Effector memory CD4-positive, alpha-beta T cell (primary cell): ENCODE results near the gene OR2T27.
A peak's percentile ranks its signal among the peaks of the same experiment; 100 is the strongest.

ENCODE experiments used
- DNase-seq, 3 donors: peaks; one replicate each; pipeline ENCODE4 v3.0.0-alpha.2; 2020
- H3K27ac ChIP-seq: 2 replicates; pipeline ENCODE4 v1.7.0; 2013; ENCODE audit warnings: mild to moderate bottlenecking, low read length, moderate library complexity; ENCODE audit not compliant: insufficient read depth, poor library complexity, severe bottlenecking
- H3K27me3 ChIP-seq: replicated peaks from 2 replicates; pipeline ENCODE4 v1.7.0; 2013; ENCODE audit warnings: mild to moderate bottlenecking, low read length; ENCODE audit not compliant: insufficient read depth, control insufficient read depth, poor library complexity, severe bottlenecking
- H3K36me3 ChIP-seq: 2 replicates; pipeline ENCODE4 v1.7.0; 2013; ENCODE audit warnings: mild to moderate bottlenecking, low read length, moderate library complexity; ENCODE audit not compliant: control insufficient read depth, insufficient read depth
- H3K4me1 ChIP-seq: 2 replicates; pipeline ENCODE4 v1.7.0; 2013; ENCODE audit warnings: low read length, mild to moderate bottlenecking; ENCODE audit not compliant: control insufficient read depth, insufficient read depth, poor library complexity, severe bottlenecking
- H3K4me3 ChIP-seq: 2 replicates; pipeline ENCODE4 v1.7.0; 2013; ENCODE audit warnings: low read length, low read depth, mild to moderate bottlenecking; ENCODE audit not compliant: insufficient read depth, poor library complexity, severe bottlenecking
- H3K9me3 ChIP-seq: 2 replicates; pipeline ENCODE4 v1.7.0; 2013; ENCODE audit warnings: mild to moderate bottlenecking, low read length, moderate library complexity; ENCODE audit not compliant: control insufficient read depth

OR2T27 gene

DNA sequence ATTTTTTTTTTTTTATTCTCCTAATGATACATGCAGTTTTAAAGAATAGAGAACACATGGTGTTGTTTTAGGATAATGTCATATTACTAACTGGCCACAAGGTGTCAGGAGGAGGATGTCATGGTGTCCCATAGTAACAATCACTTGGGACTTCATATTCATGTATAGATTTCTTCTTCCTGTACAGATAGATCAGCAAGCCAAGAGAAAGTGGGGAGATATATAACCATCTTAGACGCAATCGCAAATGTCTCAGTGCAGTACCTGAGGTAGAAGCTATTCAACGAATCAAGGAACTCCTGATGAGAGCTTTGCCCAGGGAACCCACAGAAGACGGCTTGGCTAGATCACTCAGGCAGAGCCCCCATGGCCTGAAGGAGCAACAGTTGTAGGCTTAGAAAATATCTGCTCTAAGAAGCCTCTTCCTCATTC is 32.7 kb downstream of the OR2T27 start:
- no peaks in the 10 kb centered on the region for H3K27me3 ChIP-seq
- no peaks in the 10 kb centered on the region for H3K4me1 ChIP-seq
- H3K4me3 ChIP-seq = no peak overlapping the region
- DNase-seq = no peak
- no peaks in the 10 kb centered on the region for H3K36me3 ChIP-seq
- H3K27ac ChIP-seq = no peak overlapping the region
- H3K9me3 ChIP-seq = no peaks in the 10 kb centered on the region

- Histone ChIP-seq H3K4me1 (no peaks in the 10 kb centered on the region), H3K27ac (no peak overlapping the region), H3K4me3 (no peak overlapping the region), H3K36me3 (no peaks in the 10 kb centered on the region), H3K9me3 (no peaks in the 10 kb centered on the region), H3K27me3 (no peaks in the 10 kb centered on the region)
- no peak for DNase-seq
Observed at GRCh38 chr1:248621770-248622169, 33.6 kb downstream of the OR2T27 start.

- H3K27me3 ChIP-seq = no peaks in the 10 kb centered on the region
- no peaks in the 10 kb centered on the region for H3K4me1 ChIP-seq
- no peaks in the 10 kb centered on the region for H3K9me3 ChIP-seq
- no peak overlapping the region for H3K27ac ChIP-seq
- peak in 1 of 3 donors; percentile 7 for DNase-seq
- no peaks in the 10 kb centered on the region for H3K36me3 ChIP-seq
- H3K4me3 ChIP-seq = no peak overlapping the region
Observed at GRCh38 chr1:248618878-248619277, 36.5 kb downstream of the OR2T27 start.

GRCh38 chr1:248618119-248618518 is 37.2 kb downstream of the OR2T27 start:
- H3K4me1 ChIP-seq = no peaks in the 10 kb centered on the region
- H3K9me3 ChIP-seq = no peaks in the 10 kb centered on the region
- H3K27me3 ChIP-seq = no peaks in the 10 kb centered on the region
- H3K36me3 ChIP-seq = no peaks in the 10 kb centered on the region
- no peak for DNase-seq
- H3K4me3 ChIP-seq = no peak overlapping the region
- no peak overlapping the region for H3K27ac ChIP-seq

- DNase-seq = no peak
- Histone ChIP-seq H3K36me3 (no peaks in the 10 kb centered on the region), H3K4me3 (no peak overlapping the region), H3K9me3 (no peaks in the 10 kb centered on the region), H3K27ac (no peak overlapping the region), H3K27me3 (no peaks in the 10 kb centered on the region), H3K4me1 (no peaks in the 10 kb centered on the region)
Observed at GRCh38 chr1:248613742-248614141, 41.6 kb downstream of the OR2T27 start.

DNA sequence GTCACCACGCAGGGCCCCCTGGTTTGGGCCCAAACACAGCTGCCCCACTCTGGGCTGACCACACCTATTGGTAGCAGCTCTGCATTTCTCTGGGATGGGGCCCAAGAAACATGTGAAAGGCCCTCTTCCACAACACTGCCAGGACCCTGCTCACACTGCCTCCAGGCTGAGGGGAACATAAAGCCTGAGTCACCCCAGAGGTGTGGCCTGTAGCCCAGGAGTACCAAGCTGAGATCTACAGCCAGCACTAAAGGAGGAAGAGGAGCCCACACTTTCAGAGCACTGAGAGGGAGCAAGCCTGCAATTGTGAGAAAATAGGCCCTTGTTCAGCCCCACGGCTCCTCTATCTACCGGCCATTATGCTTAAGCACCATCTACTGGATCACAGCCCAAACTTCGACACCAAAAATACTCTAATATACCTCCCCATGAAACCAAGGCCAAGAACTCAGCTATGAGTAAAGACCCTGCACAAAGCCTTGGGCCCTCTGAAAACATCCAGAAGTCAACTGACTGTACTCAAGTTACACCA is 43.4 kb downstream of the OR2T27 start:
- Histone ChIP-seq H3K27ac (no peak overlapping the region), H3K4me1 (no peaks in the 10 kb centered on the region), H3K36me3 (no peaks in the 10 kb centered on the region), H3K9me3 (no peaks in the 10 kb centered on the region), H3K27me3 (no peaks in the 10 kb centered on the region), H3K4me3 (no peak overlapping the region)
- DNase-seq = no peak

DNA sequence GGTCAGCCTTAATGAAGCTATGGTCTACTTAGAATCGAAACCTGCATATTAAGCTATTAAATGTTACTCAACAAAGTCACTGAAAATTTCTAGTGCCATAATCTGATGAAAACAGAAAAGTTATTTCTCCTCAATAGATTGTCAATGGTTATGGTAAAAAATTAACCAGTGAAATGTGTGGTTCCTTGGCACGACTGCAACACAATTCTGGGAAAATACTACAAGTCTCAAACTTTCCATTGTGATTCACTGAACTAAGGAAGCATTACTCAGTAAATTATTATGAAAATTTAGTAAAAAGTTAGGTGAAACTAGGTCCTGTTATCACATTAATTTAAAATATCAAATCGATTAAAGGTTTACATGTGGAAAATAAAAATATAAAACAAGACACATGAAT is 45.0 kb downstream of the OR2T27 start:
- no peak overlapping the region for H3K4me3 ChIP-seq
- H3K9me3 ChIP-seq = no peaks in the 10 kb centered on the region
- H3K36me3 ChIP-seq = no peaks in the 10 kb centered on the region
- no peak for DNase-seq
- H3K4me1 ChIP-seq = no peaks in the 10 kb centered on the region
- H3K27ac ChIP-seq = no peak overlapping the region
- H3K27me3 ChIP-seq = no peaks in the 10 kb centered on the region
